K562 (cell line): Measurements from ENCODE around the gene IGLON5. TPM values are rescaled to one million over a fixed set of nuclear protein-coding genes. Genes with fewer than 3 reads are reported as not detected.

Experiments used
- ATAC-seq: fragments of 200-7000 bp; cut with Tn5 transposase; 3 replicates; pipeline ENCODE4 v1.9.1; 2020; ENCODE audit warnings: moderate library complexity
- BruUV-seq: library from RNA; stranded (reverse); fragments of 400-500 nt; replicated peaks from 2 replicates; lab custom pipeline; 2021; lab: Mats Ljungman, UMichigan
- CTCF ChIA-PET: fragments of 300-600 bp; formaldehyde crosslinking; extraction: SDS; loops from one replicate; lab custom pipeline; 2021; ENCODE audit warnings: low intra/inter-chr PET ratio; lab: Yijun Ruan, JAX
- POLR2A ChIA-PET: fragments of 300-600, 350-650 bp; sonication (Branson Sonifier 250); formaldehyde crosslinking; extraction: SDS; loops from one replicate; lab custom pipeline; 2021; ENCODE audit warnings: antibody characterized with exemption, inconsistent platforms; lab: Yijun Ruan, JAX
- DNase-seq, 4 experiments: peaks; one replicate each; pipeline versions ENCODE4 v3.0.0 to v3.0.0-alpha.2; 2011 to 2018; ENCODE audit warnings: low spot score in 3 of 4, mixed read lengths in 3 of 4; ENCODE audit errors: extremely low read depth in 1 of 4
- FAIRE-seq: peaks from 2 replicates; lab custom pipeline; 2011; peaks lifted over from hg19 to GRCh38; lab: Jason Lieb, UNC
- H2AFZ ChIP-seq: 2 replicates; pipeline ENCODE4 v1.6.0; 2011; ENCODE audit warnings: low read depth, low read length, control low read depth, inconsistent platforms
- H3K27ac ChIP-seq: fragments of 200-600 bp; 3 replicates; pipeline ENCODE4 v1.8.0; 2011; ENCODE audit warnings: low read depth, mild to moderate bottlenecking, control low read depth, inconsistent platforms, low read length, moderate library complexity, mixed read lengths; ENCODE audit errors: extremely low read depth
- H3K27me3 ChIP-seq, 2 experiments: fragments of 300-600 bp in 1 of 2; 2 replicates in 1 of 2; 3 replicates in 1 of 2; pipeline versions ENCODE4 v1.6.0 to v1.8.0; 2011; ENCODE audit warnings: inconsistent platforms in 2 of 2, low read length in 2 of 2, mild to moderate bottlenecking in 1 of 2, mixed read lengths in 1 of 2, moderate library complexity in 1 of 2; ENCODE audit not compliant: control insufficient read depth in 2 of 2, insufficient read depth in 2 of 2
- H3K36me3 ChIP-seq: fragments of 300-600 bp; 3 replicates; pipeline ENCODE4 v1.8.0; 2011; ENCODE audit warnings: mild to moderate bottlenecking, low read length, inconsistent platforms; ENCODE audit not compliant: control insufficient read depth, insufficient read depth
- H3K4me1 ChIP-seq, 2 experiments: fragments of 200-600 bp in 1 of 2; replicated peaks in 1 of 2; 2 replicates in 1 of 2; 3 replicates in 1 of 2; pipeline versions ENCODE4 v1.5.1 to v1.8.0; 2011; ENCODE audit warnings: inconsistent platforms in 2 of 2, low read length in 2 of 2, mild to moderate bottlenecking in 1 of 2, mixed read lengths in 1 of 2, moderate library complexity in 1 of 2; ENCODE audit not compliant: control insufficient read depth in 2 of 2, insufficient read depth in 2 of 2
- H3K4me2 ChIP-seq: 2 replicates; pipeline ENCODE4 v1.6.1; 2011; ENCODE audit warnings: low read length, control low read depth, inconsistent platforms, mixed read lengths; ENCODE audit not compliant: insufficient read depth
- H3K4me3 ChIP-seq: fragments of 200-600 bp; sonication (generic), shearing (Covaris generic); 2 replicates; pipeline ENCODE4 v1.5.1; 2016; ENCODE audit warnings: control low read depth, inconsistent platforms
- H3K79me2 ChIP-seq: fragments of 200-600 bp; 3 replicates; pipeline ENCODE4 v1.8.0; 2011; ENCODE audit warnings: low read length, inconsistent platforms; ENCODE audit not compliant: control insufficient read depth, insufficient read depth
- H3K9ac ChIP-seq, 2 experiments: 2 replicates each; pipeline versions ENCODE4 v1.6.0 to v1.6.1; 2011; ENCODE audit warnings: low read depth in 2 of 2, low read length in 2 of 2, control low read depth in 1 of 2, inconsistent platforms in 1 of 2, mild to moderate bottlenecking in 1 of 2, mixed read lengths in 1 of 2; ENCODE audit not compliant: insufficient read depth in 1 of 2
- H3K9me1 ChIP-seq: one replicate; pipeline ENCODE4 v1.6.0; 2011; ENCODE audit warnings: inconsistent platforms, mild to moderate bottlenecking, low read length, moderate library complexity; ENCODE audit not compliant: control insufficient read depth, insufficient read depth
- H3K9me3 ChIP-seq: replicated peaks from 2 replicates; pipeline ENCODE4 v1.5.1; 2011; ENCODE audit warnings: low read depth, low read length, inconsistent platforms; ENCODE audit not compliant: control insufficient read depth, insufficient read depth
- H4K20me1 ChIP-seq: replicated peaks from 2 replicates; pipeline ENCODE4 v1.6.1; 2011; ENCODE audit warnings: low read length, inconsistent platforms, mixed read lengths; ENCODE audit not compliant: control insufficient read depth, insufficient read depth
- C11orf30 ChIP-seq: fragments of 450-650 bp; IDR thresholded peaks from 2 replicates; pipeline ENCODE4 v1.6.1; 2016; ENCODE audit warnings: low read depth, mild to moderate bottlenecking
- DACH1 ChIP-seq: fragments of 450-650 bp; IDR thresholded peaks from 2 replicates; pipeline ENCODE4 v1.6.1; 2018; ENCODE audit not compliant: partially characterized antibody
- GATAD2A ChIP-seq: fragments of 450-650 bp; IDR thresholded peaks from 2 replicates; pipeline ENCODE4 v1.6.1; 2017
- HMG20A ChIP-seq: fragments of 450-650 bp; formaldehyde crosslinking; conservative IDR thresholded peaks from 2 replicates; pipeline ENCODE4 v1.4.0; 2020; ENCODE audit warnings: mild to moderate bottlenecking, mixed read lengths
- HSF4 ChIP-seq: fragments of 250-450 bp; sonication (Bioruptor Pico); IDR thresholded peaks from 2 replicates; pipeline ENCODE4 v2.1.2; 2022; ENCODE audit warnings: mild to moderate bottlenecking, moderate library complexity, borderline replicate concordance
- MYBL2 ChIP-seq, 2 experiments: fragments of 450-650 bp in 1 of 2; sonication (generic) in 1 of 2; formaldehyde crosslinking in 1 of 2; IDR thresholded peaks; 2 replicates each; pipeline versions ENCODE4 v1.6.1 to v1.8.1; 2017 to 2022; ENCODE audit warnings: borderline replicate concordance in 1 of 2, inconsistent platforms in 1 of 2, low read depth in 1 of 2, mild to moderate bottlenecking in 1 of 2, missing genetic modification reagents in 1 of 2, moderate library complexity in 1 of 2
- PHF21A ChIP-seq: fragments of 450-650 bp; IDR thresholded peaks from 2 replicates; pipeline ENCODE4 v1.6.1; 2017; ENCODE audit warnings: low read depth, borderline replicate concordance
- PTRF ChIP-seq: fragments of 450-650 bp; IDR thresholded peaks from 2 replicates; pipeline ENCODE4 v1.6.1; 2016; ENCODE audit warnings: mild to moderate bottlenecking, missing genetic modification characterization, missing compliant biosample characterization
- ZNF764 ChIP-seq: fragments of 250-450 bp; sonication (Bioruptor Pico); IDR thresholded peaks from 2 replicates; pipeline ENCODE4 v1.4.0; 2020; ENCODE audit warnings: low read depth, mild to moderate bottlenecking, moderate library complexity
- ZNF780A ChIP-seq: fragments of 250-450 bp; sonication (Bioruptor Pico); IDR thresholded peaks from 2 replicates; pipeline ENCODE4 v1.5.0; 2021; ENCODE audit warnings: mild to moderate bottlenecking
- WGBS: fragments of 100-300 bp; shearing (Covaris generic); methylation state at CpG from one replicate; pipeline ENCODE4 v1.1.6; 2016; ENCODE audit warnings: low coverage, mixed read lengths; ENCODE audit not compliant: insufficient coverage; ENCODE audit errors: missing lambda C conversion rate; 5-methylcytosine and 5-hydroxymethylcytosine counted together
- in situ Hi-C: fragments of 300-500 bp; cut with MboI; formaldehyde crosslinking; loops from 4 replicates; pipeline ENCODE4 v1.15.0; 2018; ENCODE audit warnings: inconsistent platforms, mixed read lengths
- intact Hi-C: fragments of 100-400 bp; cut with micrococcal nuclease; formaldehyde crosslinking; loops from 2 replicates; pipeline ENCODE4 v1.14.2; 2022
- polyA plus RNA-seq, 8 experiments: library from polyadenylated mRNA; depleted of rRNA in 4 of 8; stranded (reverse) in 5 of 8; unstranded in 3 of 8; fragments of >200 nt; fragmentation: Nextera tagmentation in 2 of 8; fragmentation: Illumina TruSeq in 1 of 8; extraction: Ambion mirVana in 2 of 8; extraction: Trizol in 1 of 8; gene quantifications; 2 replicates each; pipeline versions ENCODE4 v1.2.1 to v1.2.3, GENCODE V29; 2011 to 2014; ENCODE audit warnings: inconsistent platforms in 1 of 8, missing spikeins in 1 of 8
- total RNA-seq, 7 experiments: library from RNA; depleted of rRNA in 6 of 7; stranded (reverse); fragments of >200 nt in 6 of 7; fragmentation: Illumina TruSeq in 2 of 7; extraction: Trizol in 2 of 7; gene quantifications; 2 replicates each; pipeline versions ENCODE4 v1.2.1 to v1.2.3, GENCODE V29; 2011 to 2021; ENCODE audit warnings: low replicate concordance in 1 of 7
- TF ChIP-seq, protein P1 (sequence below): IDR thresholded peaks from 2 replicates; pipeline ENCODE4 v1.6.1; 2011; ENCODE audit not compliant: insufficient read length; ENCODE audit errors: extremely low read depth
- TF ChIP-seq, protein P2 (sequence below): IDR thresholded peaks from 2 replicates; pipeline ENCODE4 v1.6.1; 2014; ENCODE audit warnings: antibody characterized with exemption
- TF ChIP-seq, protein P3 (sequence below): IDR thresholded peaks from 2 replicates; pipeline ENCODE4 v1.6.1; 2011; ENCODE audit warnings: borderline replicate concordance, low read depth, mild to moderate bottlenecking, moderate library complexity, low read length; ENCODE audit not compliant: insufficient read depth, poor library complexity, severe bottlenecking
- TF ChIP-seq, protein P4 (sequence below): sonication (generic); IDR thresholded peaks from 2 replicates; pipeline ENCODE4 v1.6.1; 2016

The IGLON5 gene
- total and polyA plus RNA-seq, 9 of the 15 experiments (the other 6 are each of a cell fraction or from before 2014, with no cell fraction given) = 0.03 to 0.22 (median 0.14) TPM; not detected in 2

DNA sequence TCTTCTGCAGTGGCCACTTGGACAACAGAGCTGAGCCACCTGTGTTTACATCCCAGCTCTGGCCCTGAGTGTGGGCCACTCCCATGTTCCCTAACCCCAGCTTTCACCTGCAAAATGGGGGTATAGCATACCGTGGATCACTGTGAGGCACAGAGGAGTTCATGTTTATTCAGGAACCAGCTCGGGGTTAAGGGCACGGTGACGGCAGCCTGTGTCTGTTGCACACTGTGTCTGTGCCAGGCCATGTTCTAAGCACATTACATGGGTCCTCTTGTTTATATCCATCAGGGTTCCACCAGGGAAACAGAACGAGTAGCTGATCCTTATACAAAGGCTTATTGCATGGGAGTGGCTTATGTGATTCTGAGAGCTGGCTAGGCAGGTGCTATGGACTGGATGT lies 14.0 kb upstream of the IGLON5 start (continued):
- TF ChIP-seq ZNF780A (CRISPR knock-in tag) = no peak
- TF ChIP-seq, protein P1, sequence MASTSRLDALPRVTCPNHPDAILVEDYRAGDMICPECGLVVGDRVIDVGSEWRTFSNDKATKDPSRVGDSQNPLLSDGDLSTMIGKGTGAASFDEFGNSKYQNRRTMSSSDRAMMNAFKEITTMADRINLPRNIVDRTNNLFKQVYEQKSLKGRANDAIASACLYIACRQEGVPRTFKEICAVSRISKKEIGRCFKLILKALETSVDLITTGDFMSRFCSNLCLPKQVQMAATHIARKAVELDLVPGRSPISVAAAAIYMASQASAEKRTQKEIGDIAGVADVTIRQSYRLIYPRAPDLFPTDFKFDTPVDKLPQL = no peak
- no peak for TF ChIP-seq MYBL2 (IDR thresholded peaks at IDR 0.05; ENCODE audit: low read depth)
- TF ChIP-seq MYBL2 (CRISPR knock-in tag; IDR thresholded peaks at IDR 0.05; ENCODE audit: borderline replicate concordance) = no peak
- TF ChIP-seq PTRF (tag) = no peak
- TF ChIP-seq DACH1 = no peak
- no peak for TF ChIP-seq HMG20A
- TF ChIP-seq, protein P2, sequence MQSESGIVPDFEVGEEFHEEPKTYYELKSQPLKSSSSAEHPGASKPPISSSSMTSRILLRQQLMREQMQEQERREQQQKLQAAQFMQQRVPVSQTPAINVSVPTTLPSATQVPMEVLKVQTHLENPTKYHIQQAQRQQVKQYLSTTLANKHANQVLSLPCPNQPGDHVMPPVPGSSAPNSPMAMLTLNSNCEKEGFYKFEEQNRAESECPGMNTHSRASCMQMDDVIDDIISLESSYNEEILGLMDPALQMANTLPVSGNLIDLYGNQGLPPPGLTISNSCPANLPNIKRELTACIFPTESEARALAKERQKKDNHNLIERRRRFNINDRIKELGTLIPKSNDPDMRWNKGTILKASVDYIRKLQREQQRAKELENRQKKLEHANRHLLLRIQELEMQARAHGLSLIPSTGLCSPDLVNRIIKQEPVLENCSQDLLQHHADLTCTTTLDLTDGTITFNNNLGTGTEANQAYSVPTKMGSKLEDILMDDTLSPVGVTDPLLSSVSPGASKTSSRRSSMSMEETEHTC = no peak

DNA sequence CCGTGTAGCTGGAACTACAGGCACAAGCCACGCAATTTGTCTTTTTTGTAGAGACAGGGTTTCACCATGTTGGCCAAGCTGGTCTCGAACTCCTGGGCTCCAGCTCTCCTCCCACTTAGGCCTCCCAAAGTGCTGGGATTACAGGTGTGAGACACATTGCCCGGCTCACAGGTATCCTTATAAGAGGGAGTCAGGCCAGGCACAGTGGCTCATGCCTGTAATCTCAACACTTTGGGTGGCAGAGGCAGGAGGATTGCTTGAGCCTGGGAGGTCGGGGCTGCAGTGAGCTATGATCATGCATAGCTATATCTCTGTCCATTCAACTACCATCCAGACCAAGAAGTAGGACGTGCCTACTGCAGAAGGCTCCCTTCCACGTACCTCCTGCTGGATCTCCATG lies 10.2 kb upstream of the IGLON5 start:
- Histone ChIP-seq H3K79me2 (no peaks in the 10 kb centered on the region), H3K4me2 (no peak overlapping the region), H3K36me3 (no peaks in the 10 kb centered on the region), H3K9me3 (no peaks in the 10 kb centered on the region), H2AFZ (no peak overlapping the region), H3K4me1 (no peaks in the 10 kb centered on the region), H4K20me1 (no peaks in the 10 kb centered on the region), H3K9me1 (no peaks in the 10 kb centered on the region), H3K27me3 (peaks cover 16 to 33% of the 10 kb centered on the region in 2 experiments; a peak in 4 of 5 replicates), H3K27ac (no peak overlapping the region), H3K4me3 (no peak overlapping the region), H3K9ac (no peak overlapping the region)
- POLR2A ChIA-PET = interaction anchor here (0.9 kb wide), 1 partner anchor 10 kb away, joined by 5 read pairs; no protein-coding TSS in a partner anchor
- intact Hi-C loops (no loop called here), in situ Hi-C loops (no loop called here)
- ATAC-seq (no peak), FAIRE-seq (no peak), DNase-seq (no peak)
- CTCF ChIA-PET = no interaction called here
- BruUV-seq = no TSS peak
- WGBS = 1% methylated on average over 7 of the region's 7 CpGs
- TF ChIP-seq C11orf30 (no peak), GATAD2A (no peak), HSF4 (CRISPR knock-in tag) (no peak), PHF21A (no peak), ZNF764 (CRISPR knock-in tag) (no peak)
- TF ChIP-seq, protein P3, sequence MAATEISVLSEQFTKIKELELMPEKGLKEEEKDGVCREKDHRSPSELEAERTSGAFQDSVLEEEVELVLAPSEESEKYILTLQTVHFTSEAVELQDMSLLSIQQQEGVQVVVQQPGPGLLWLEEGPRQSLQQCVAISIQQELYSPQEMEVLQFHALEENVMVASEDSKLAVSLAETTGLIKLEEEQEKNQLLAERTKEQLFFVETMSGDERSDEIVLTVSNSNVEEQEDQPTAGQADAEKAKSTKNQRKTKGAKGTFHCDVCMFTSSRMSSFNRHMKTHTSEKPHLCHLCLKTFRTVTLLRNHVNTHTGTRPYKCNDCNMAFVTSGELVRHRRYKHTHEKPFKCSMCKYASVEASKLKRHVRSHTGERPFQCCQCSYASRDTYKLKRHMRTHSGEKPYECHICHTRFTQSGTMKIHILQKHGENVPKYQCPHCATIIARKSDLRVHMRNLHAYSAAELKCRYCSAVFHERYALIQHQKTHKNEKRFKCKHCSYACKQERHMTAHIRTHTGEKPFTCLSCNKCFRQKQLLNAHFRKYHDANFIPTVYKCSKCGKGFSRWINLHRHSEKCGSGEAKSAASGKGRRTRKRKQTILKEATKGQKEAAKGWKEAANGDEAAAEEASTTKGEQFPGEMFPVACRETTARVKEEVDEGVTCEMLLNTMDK = no peak
- TF ChIP-seq, protein P4, sequence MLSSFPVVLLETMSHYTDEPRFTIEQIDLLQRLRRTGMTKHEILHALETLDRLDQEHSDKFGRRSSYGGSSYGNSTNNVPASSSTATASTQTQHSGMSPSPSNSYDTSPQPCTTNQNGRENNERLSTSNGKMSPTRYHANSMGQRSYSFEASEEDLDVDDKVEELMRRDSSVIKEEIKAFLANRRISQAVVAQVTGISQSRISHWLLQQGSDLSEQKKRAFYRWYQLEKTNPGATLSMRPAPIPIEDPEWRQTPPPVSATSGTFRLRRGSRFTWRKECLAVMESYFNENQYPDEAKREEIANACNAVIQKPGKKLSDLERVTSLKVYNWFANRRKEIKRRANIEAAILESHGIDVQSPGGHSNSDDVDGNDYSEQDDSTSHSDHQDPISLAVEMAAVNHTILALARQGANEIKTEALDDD = no peak
